HG02970 (cell line): ENCODE measurements around the gene KRT39.

Source experiments
- ATAC-seq: cut with Tn5 transposase; IDR thresholded peaks from one replicate; pipeline ENCODE4 v1.9.1; 2021; ENCODE audit warnings: mild to moderate bottlenecking, moderate library complexity, moderate number of reproducible peaks; ENCODE audit not compliant: unreplicated experiment, low FRiP score

KRT39 gene

GRCh38 chr17:40909351-40909750, 57.4 kb downstream of the KRT39 start:
- ATAC-seq = no peak
